CD4-positive, alpha-beta T cell (primary cell): ENCODE measurements around the gene CACUL1. TPM values are rescaled to one million over a fixed set of nuclear protein-coding genes. Genes with fewer than 3 reads are reported as not detected.
"Not testable (repeated sequence)": the region's sequence is repeated elsewhere in the genome, so short reads cannot be mapped to it uniquely, and the experiment has no call there.

Experiments
- ATAC-seq: fragments of 200-7000 bp; cut with Tn5 transposase; one replicate; pipeline ENCODE4 v1.10.0; 2022; ENCODE audit warnings: mild to moderate bottlenecking; ENCODE audit not compliant: poor library complexity
- CTCF ChIA-PET: fragments of 350-600 bp; sonication (Branson Sonifier 250); formaldehyde crosslinking; loops from one replicate; lab custom pipeline; 2021; ENCODE audit warnings: antibody characterized with exemption, inconsistent platforms; lab: Charles Lee
- POLR2A ChIA-PET: fragments of 350-600 bp; sonication (Branson Sonifier 250); formaldehyde crosslinking; loops from one replicate; lab custom pipeline; 2021; ENCODE audit warnings: antibody characterized with exemption, inconsistent platforms; lab: Charles Lee
- DNase-seq, 14 experiments: peaks; one replicate each; pipeline ENCODE4 v3.0.0-alpha.2; 2013 to 2020; ENCODE audit warnings: mixed read lengths in 2 of 14
- H3K27ac ChIP-seq, 2 donors: one replicate each; pipeline versions ENCODE4 v1.5.1 to v1.7.0; 2013; ENCODE audit warnings: low read length in 2 of 2, low read depth in 1 of 2, mild to moderate bottlenecking in 1 of 2
- H3K27me3 ChIP-seq, 2 experiments: 1 replicate in 1 of 2; 2 replicates in 1 of 2; pipeline versions ENCODE4 v1.6.1 to v1.7.0; 2013; ENCODE audit warnings: low read length in 2 of 2, control low read depth in 1 of 2, mild to moderate bottlenecking in 1 of 2, moderate library complexity in 1 of 2; ENCODE audit not compliant: insufficient read depth in 2 of 2, control insufficient read depth in 1 of 2
- H3K36me3 ChIP-seq: one replicate; pipeline ENCODE4 v1.6.1; 2013; ENCODE audit warnings: low read length, control low read depth; ENCODE audit not compliant: insufficient read depth
- H3K4me1 ChIP-seq: one replicate; pipeline ENCODE4 v1.6.1; 2013; ENCODE audit warnings: low read length, control low read depth; ENCODE audit not compliant: insufficient read depth
- H3K4me3 ChIP-seq: one replicate; pipeline ENCODE4 v1.5.1; 2013; ENCODE audit warnings: mild to moderate bottlenecking, low read length, moderate library complexity
- H3K9me3 ChIP-seq, 2 experiments: 1 replicate in 1 of 2; 2 replicates in 1 of 2; pipeline versions ENCODE4 v1.6.1 to v1.7.0; 2013; ENCODE audit warnings: low read length in 2 of 2, mild to moderate bottlenecking in 2 of 2, control low read depth in 1 of 2, moderate library complexity in 1 of 2; ENCODE audit not compliant: control insufficient read depth in 1 of 2, insufficient read depth in 1 of 2
- H3K27ac Mint-ChIP-seq: one replicate; pipeline ENCODE4 v1.8.0; 2020; ENCODE audit warnings: mixed read lengths
- H3K27me3 Mint-ChIP-seq: one replicate; pipeline ENCODE4 v1.8.0; 2021; ENCODE audit warnings: mixed read lengths
- H3K36me3 Mint-ChIP-seq: one replicate; pipeline ENCODE4 v1.8.0; 2021; ENCODE audit warnings: low read depth, mixed read lengths
- H3K4me1 Mint-ChIP-seq: one replicate; pipeline ENCODE4 v1.8.0; 2021; ENCODE audit warnings: low read depth, mixed read lengths
- H3K4me3 Mint-ChIP-seq: one replicate; pipeline ENCODE4 v1.8.0; 2020; ENCODE audit warnings: mild to moderate bottlenecking, mixed read lengths
- H3K9me3 Mint-ChIP-seq: one replicate; pipeline ENCODE4 v1.8.0; 2020; ENCODE audit warnings: mixed read lengths
- CTCF ChIP-seq: fragments of 200-600 bp; IDR thresholded peaks from one replicate; pipeline ENCODE4 v1.8.0; 2022; ENCODE audit warnings: antibody characterized with exemption, mild to moderate bottlenecking
- intact Hi-C, 2 experiments: fragments of 100-400 bp; cut with DNase I in 1 of 2; cut with micrococcal nuclease in 1 of 2; formaldehyde crosslinking; loops; one replicate each; pipeline versions ENCODE4 v1.15.1 to v1.9.0; 2023 to 2025; cut with DNase I, micrococcal nuclease
- total RNA-seq, 174 experiments: library from RNA in 2 of 174; stranded (reverse) in 2 of 174; gene quantifications; one replicate each; pipeline ENCODE4 v1.2.3 and lab custom pipeline; 2021 to 2026

The CACUL1 gene
- total RNA-seq, 2 experiments from 2014 or later = 36.7 to 37.4 TPM

- TF ChIP-seq CTCF = no peak
- Mint-ChIP-seq H3K27me3 (peaks cover 25% of the 10 kb centered on the region), H3K9me3 (no peaks in the 10 kb centered on the region), H3K36me3 (no peaks in the 10 kb centered on the region), H3K4me3 (no peak overlapping the region), H3K27ac (no peak overlapping the region), H3K4me1 (no peaks in the 10 kb centered on the region)
- CTCF ChIA-PET = no interaction called here
- POLR2A ChIA-PET = no interaction called here
- no peaks in the 10 kb centered on the region for H3K36me3 ChIP-seq
- H3K4me1 ChIP-seq = no peaks in the 10 kb centered on the region
- DNase-seq (no peak), ATAC-seq (no peak)
- no peaks in the 10 kb centered on the region for H3K9me3 ChIP-seq
- H3K4me3 ChIP-seq = no peak overlapping the region
- no peak overlapping the region for H3K27ac ChIP-seq
- H3K27me3 ChIP-seq = peaks cover 8% of the 10 kb centered on the region in 2 experiments
- intact Hi-C loops = no loop called here
Observed at GRCh38 chr10:118785551-118785950, 30.8 kb upstream of the CACUL1 start.

- DNase-seq (no peak), ATAC-seq (no peak)
- Mint-ChIP-seq H3K27me3 (peaks cover 18% of the 10 kb centered on the region), H3K4me3 (no peak overlapping the region), H3K36me3 (no peaks in the 10 kb centered on the region), H3K9me3 (no peaks in the 10 kb centered on the region), H3K4me1 (no peaks in the 10 kb centered on the region), H3K27ac (no peak overlapping the region)
- Histone ChIP-seq H3K27me3 (peaks cover 8% of the 10 kb centered on the region in 2 experiments), H3K4me3 (no peak overlapping the region), H3K36me3 (no peaks in the 10 kb centered on the region), H3K4me1 (no peaks in the 10 kb centered on the region), H3K27ac (no peak overlapping the region), H3K9me3 (no peaks in the 10 kb centered on the region)
- CTCF ChIA-PET = no interaction called here
- POLR2A ChIA-PET = interaction anchor here (1.5 kb wide), 1 partner anchor 8 kb away, joined by 4 read pairs; no protein-coding TSS in a partner anchor
- TF ChIP-seq CTCF = no peak
- intact Hi-C loops = no loop called here
Observed at GRCh38 chr10:118783776-118784545, 29.2 kb upstream of the CACUL1 start.

GRCh38 chr10:118782916-118783465 is 28.2 kb upstream of the CACUL1 start:
- H3K27me3 ChIP-seq, H3K9me3 Mint-ChIP-seq, ATAC-seq, H3K36me3 ChIP-seq, CTCF ChIA-PET, H3K4me1 ChIP-seq, H3K27ac ChIP-seq, H3K4me1 Mint-ChIP-seq, DNase-seq, H3K27ac Mint-ChIP-seq, H3K4me3 Mint-ChIP-seq, H3K4me3 ChIP-seq, H3K36me3 Mint-ChIP-seq, intact Hi-C loops, H3K9me3 ChIP-seq: not testable (repeated sequence)
- POLR2A ChIA-PET = interaction anchor here (1.5 kb wide), 1 partner anchor 9 kb away, joined by 4 read pairs; no protein-coding TSS in a partner anchor
- peaks cover 18% of the 10 kb centered on the region for H3K27me3 Mint-ChIP-seq
